Stimulated activated CD8-positive, alpha-beta memory T cell treated with anti-CD3 and anti-CD28 coated beads, Interleukin-15, amount 100 ng/mL, for 1 hour (primary cell): Measurements from ENCODE around the gene F3.
"Not testable (repeated sequence)": the region's sequence is repeated elsewhere in the genome, so short reads cannot be mapped to it uniquely, and the experiment has no call there.

ENCODE experiments used
- DNase-seq: peaks from one replicate; pipeline ENCODE4 v3.0.0-alpha.2; 2020; ENCODE audit warnings: low read depth

The F3 gene

GRCh38 chr1:94541246-94542087 lies at the start of gene F3:
F3 (minus strand) TSS chr1:94541759; CDS start chr1:94541636, 123 bp downstream.
- DNase-seq: peak; percentile 16

GRCh38 chr1:94590203-94591137 lies 48.9 kb upstream of the F3 start:
- no peak for DNase-seq

GRCh38 chr1:94589728-94590127 lies 48.2 kb upstream of the F3 start:
- no peak for DNase-seq

GRCh38 chr1:94582565-94582964 lies 41.0 kb upstream of the F3 start:
- DNase-seq: no peak

GRCh38 chr1:94580367-94581115 lies 39.0 kb upstream of the F3 start:
- DNase-seq: no peak

- no peak for DNase-seq
Measured at GRCh38 chr1:94579876-94580294, 38.3 kb upstream of the F3 start.

GRCh38 chr1:94578856-94579255 lies 37.3 kb upstream of the F3 start:
- no peak for DNase-seq

GRCh38 chr1:94573917-94574316 lies 32.4 kb upstream of the F3 start:
- DNase-seq: not testable (repeated sequence)

GRCh38 chr1:94572780-94573179 lies 31.2 kb upstream of the F3 start:
- DNase-seq: no peak

GRCh38 chr1:94570965-94571364 lies 29.4 kb upstream of the F3 start:
- not testable (repeated sequence) for DNase-seq

- not testable (repeated sequence) for DNase-seq
Measured at GRCh38 chr1:94568806-94569205, 27.2 kb upstream of the F3 start.

- DNase-seq: not testable (repeated sequence)
Measured at GRCh38 chr1:94567975-94568607, 26.5 kb upstream of the F3 start.

- DNase-seq: not testable (repeated sequence)
Measured at GRCh38 chr1:94566436-94566835, 24.9 kb upstream of the F3 start.

- no peak for DNase-seq
Measured at GRCh38 chr1:94565901-94566300, 24.3 kb upstream of the F3 start.

- DNase-seq: no peak
Measured at GRCh38 chr1:94562519-94563260, 21.1 kb upstream of the F3 start.

- DNase-seq: no peak
Measured at GRCh38 chr1:94560333-94560732, 18.8 kb upstream of the F3 start.

GRCh38 chr1:94559921-94560320 lies 18.4 kb upstream of the F3 start:
- DNase-seq: no peak

- no peak for DNase-seq
Measured at GRCh38 chr1:94555091-94555490, 13.5 kb upstream of the F3 start.

- no peak for DNase-seq
Measured at GRCh38 chr1:94554580-94554979, 13.0 kb upstream of the F3 start.

GRCh38 chr1:94553931-94554330 lies 12.4 kb upstream of the F3 start:
- DNase-seq: no peak

GRCh38 chr1:94553323-94553730 lies 11.8 kb upstream of the F3 start:
- no peak for DNase-seq
